SK-N-SH (cell line): Measurements from ENCODE around the gene MAP2K2. TPM values are rescaled to one million over a fixed set of nuclear protein-coding genes. Genes with fewer than 3 reads are reported as not detected.

Experiments
- CTCF ChIA-PET: fragments of 300-600, 350-600 bp; formaldehyde crosslinking; extraction: SDS; loops from one replicate; lab custom pipeline; 2021; lab: Yijun Ruan, JAX
- POLR2A ChIA-PET: fragments of 350-600 bp; sonication (Branson Sonifier 250); formaldehyde crosslinking; extraction: SDS; loops from one replicate; lab custom pipeline; 2020; ENCODE audit warnings: antibody characterized with exemption, inconsistent platforms; lab: Yijun Ruan, JAX
- DNase-seq: peaks from one replicate; pipeline ENCODE4 v3.0.0; 2012
- H2AFZ ChIP-seq: fragments of 200-600 bp; sonication (generic); 2 replicates; pipeline ENCODE4 v1.8.1; 2016; ENCODE audit warnings: antibody characterized with exemption, mild to moderate bottlenecking, low read depth
- H3F3A ChIP-seq: fragments of 200-600 bp; sonication (generic); replicated peaks from 2 replicates; pipeline ENCODE3; 2016; ENCODE audit warnings: antibody characterized with exemption, mild to moderate bottlenecking; ENCODE audit not compliant: insufficient read depth
- H3K27ac ChIP-seq, 2 experiments: fragments of 200-500 bp in 1 of 2; fragments of 200-600 bp in 1 of 2; sonication (Bioruptor generic) in 1 of 2; sonication (generic), shearing (Covaris generic) in 1 of 2; 2 replicates each; pipeline versions ENCODE4 v1.5.1 to v1.6.1; 2014 to 2016; ENCODE audit warnings: low read depth in 2 of 2, inconsistent platforms in 1 of 2, low read length in 1 of 2, mild to moderate bottlenecking in 1 of 2, mixed read lengths in 1 of 2
- H3K27me3 ChIP-seq: fragments of 200-600 bp; sonication (generic), shearing (Covaris generic); 2 replicates; pipeline ENCODE4 v1.6.1; 2016; ENCODE audit warnings: mixed run types; ENCODE audit not compliant: insufficient read depth
- H3K36me3 ChIP-seq, 2 experiments: fragments of 200-500 bp in 1 of 2; fragments of 200-600 bp in 1 of 2; sonication (Bioruptor generic) in 1 of 2; sonication (generic) in 1 of 2; replicated peaks in 1 of 2; 2 replicates each; pipeline versions ENCODE3 to v1.5.1; 2014 to 2016; ENCODE audit warnings: low read length in 1 of 2, mild to moderate bottlenecking in 1 of 2; ENCODE audit not compliant: insufficient read depth in 2 of 2, control insufficient read depth in 1 of 2
- H3K4me1 ChIP-seq, 2 experiments: fragments of 200-500 bp in 1 of 2; fragments of 200-600 bp in 1 of 2; sonication (Bioruptor generic) in 1 of 2; sonication (generic), shearing (Covaris generic) in 1 of 2; 2 replicates each; pipeline versions ENCODE4 v1.5.1 to v1.6.1; 2014 to 2016; ENCODE audit warnings: low read depth in 1 of 2, low read length in 1 of 2, mixed run types in 1 of 2; ENCODE audit not compliant: insufficient read depth in 2 of 2, control insufficient read depth in 1 of 2
- H3K4me2 ChIP-seq: fragments of 200-600 bp; sonication (generic), shearing (Covaris generic); 2 replicates; pipeline ENCODE4 v1.6.1; 2017; ENCODE audit warnings: mixed run types
- H3K4me3 ChIP-seq, 2 experiments: fragments of 200-500 bp in 1 of 2; fragments of 200-600 bp in 1 of 2; sonication (Bioruptor generic) in 1 of 2; sonication (generic), shearing (Covaris generic) in 1 of 2; 2 replicates each; pipeline versions ENCODE4 v1.5.1 to v1.8.1; 2014 to 2016; ENCODE audit warnings: low read depth in 2 of 2, inconsistent platforms in 1 of 2, low read length in 1 of 2, mild to moderate bottlenecking in 1 of 2, mixed read lengths in 1 of 2, moderate library complexity in 1 of 2
- H3K79me2 ChIP-seq: fragments of 200-600 bp; sonication (generic); 2 replicates; pipeline ENCODE4 v1.8.1; 2017; ENCODE audit warnings: mild to moderate bottlenecking; ENCODE audit not compliant: insufficient read depth
- H3K9ac ChIP-seq: fragments of 200-600 bp; sonication (generic); 2 replicates; pipeline ENCODE4 v1.6.1; 2017; ENCODE audit warnings: mixed run types
- H3K9me2 ChIP-seq: fragments of 200-600 bp; sonication (generic); 2 replicates; pipeline ENCODE4 v1.6.1; 2017; ENCODE audit warnings: mixed run types
- H3K9me3 ChIP-seq: fragments of 200-600 bp; sonication (generic); 2 replicates; pipeline ENCODE4 v1.6.1; 2017; ENCODE audit warnings: mixed run types, mild to moderate bottlenecking, moderate library complexity
- H4K20me1 ChIP-seq: fragments of 200-600 bp; sonication (generic); 2 replicates; pipeline ENCODE4 v1.6.1; 2017; ENCODE audit warnings: mild to moderate bottlenecking, mixed run types; ENCODE audit not compliant: insufficient read depth
- CHD2 ChIP-seq: fragments of 150-350 bp; IDR thresholded peaks from 2 replicates; pipeline ENCODE4 v1.6.1; 2018; ENCODE audit warnings: low read length; ENCODE audit not compliant: partially characterized antibody
- EP300 ChIP-seq, 2 experiments: IDR thresholded peaks; 2 replicates each; pipeline versions ENCODE4 v1.4.0 to v1.6.1; 2012; ENCODE audit warnings: borderline replicate concordance in 1 of 2, low read depth in 1 of 2, low read length in 1 of 2
- FOSL2 ChIP-seq: IDR thresholded peaks from 2 replicates; pipeline ENCODE4 v1.4.0; 2012; ENCODE audit warnings: low read depth, mild to moderate bottlenecking, moderate library complexity, borderline replicate concordance
- FOXM1 ChIP-seq: IDR thresholded peaks from 2 replicates; pipeline ENCODE4 v1.4.0; 2012; ENCODE audit warnings: low read depth, mild to moderate bottlenecking
- GABPA ChIP-seq: IDR thresholded peaks from 2 replicates; pipeline ENCODE4 v1.4.0; 2012; ENCODE audit warnings: low read depth, mild to moderate bottlenecking
- GATA2 ChIP-seq: sonication (generic); formaldehyde crosslinking; IDR thresholded peaks from 2 replicates; pipeline ENCODE4 v1.5.0; 2020; ENCODE audit warnings: mild to moderate bottlenecking, missing genetic modification reagents
- MXI1 ChIP-seq: IDR thresholded peaks from 2 replicates; pipeline ENCODE4 v1.6.1; 2012; ENCODE audit warnings: mild to moderate bottlenecking, low read depth, low read length, improper control_type of control experiment
- NFIC ChIP-seq: IDR thresholded peaks from 2 replicates; pipeline ENCODE4 v1.4.0; 2012; ENCODE audit warnings: borderline replicate concordance
- NRF1 ChIP-seq: IDR thresholded peaks from 2 replicates; pipeline ENCODE4 v1.6.1; 2012; ENCODE audit warnings: low read depth, mild to moderate bottlenecking, low read length
- RCOR1 ChIP-seq: fragments of 150-350 bp; IDR thresholded peaks from 2 replicates; pipeline ENCODE4 v1.6.1; 2017; ENCODE audit warnings: antibody characterized with exemption, low read length
- TAF1 ChIP-seq: IDR thresholded peaks from 2 replicates; pipeline ENCODE4 v1.6.1; 2012; ENCODE audit warnings: low read depth, mild to moderate bottlenecking, low read length, moderate library complexity, borderline replicate concordance
- TCF12 ChIP-seq: IDR thresholded peaks from 2 replicates; pipeline ENCODE4 v1.4.0; 2012
- YY1 ChIP-seq: IDR thresholded peaks from 2 replicates; pipeline ENCODE4 v1.4.0; 2012; ENCODE audit warnings: low read depth, mild to moderate bottlenecking
- WGBS: methylation state at CpG from one replicate; pipeline ENCODE4 v1.1.6; 2017; ENCODE audit warnings: low lambda C conversion rate; 5-methylcytosine and 5-hydroxymethylcytosine counted together
- polyA plus RNA-seq, 3 experiments: library from polyadenylated mRNA; depleted of rRNA; stranded (reverse); fragments of >200 nt; gene quantifications; 2 replicates each; pipeline ENCODE4 v1.2.3, GENCODE V29; 2012
- TF ChIP-seq, protein P1 (sequence below): fragments of 150-350 bp; IDR thresholded peaks from 2 replicates; pipeline ENCODE4 v1.6.1; 2016; ENCODE audit warnings: mild to moderate bottlenecking, low read depth, low read length
- TF ChIP-seq, protein P2 (sequence below): IDR thresholded peaks from 2 replicates; pipeline ENCODE4 v1.4.0; 2012; ENCODE audit warnings: low read depth
- TF ChIP-seq, protein P3 (sequence below): IDR thresholded peaks from 2 replicates; pipeline ENCODE4 v1.4.0; 2012; ENCODE audit warnings: low read depth, borderline replicate concordance
- TF ChIP-seq, protein P4 (sequence below): IDR thresholded peaks from 2 replicates; pipeline ENCODE4 v1.4.0; 2012; ENCODE audit warnings: low read depth, borderline replicate concordance

The MAP2K2 gene
- polyA plus RNA-seq, 1 of the 3 experiments (the other 2 are of a cell fraction) = 114 TPM

DNA sequence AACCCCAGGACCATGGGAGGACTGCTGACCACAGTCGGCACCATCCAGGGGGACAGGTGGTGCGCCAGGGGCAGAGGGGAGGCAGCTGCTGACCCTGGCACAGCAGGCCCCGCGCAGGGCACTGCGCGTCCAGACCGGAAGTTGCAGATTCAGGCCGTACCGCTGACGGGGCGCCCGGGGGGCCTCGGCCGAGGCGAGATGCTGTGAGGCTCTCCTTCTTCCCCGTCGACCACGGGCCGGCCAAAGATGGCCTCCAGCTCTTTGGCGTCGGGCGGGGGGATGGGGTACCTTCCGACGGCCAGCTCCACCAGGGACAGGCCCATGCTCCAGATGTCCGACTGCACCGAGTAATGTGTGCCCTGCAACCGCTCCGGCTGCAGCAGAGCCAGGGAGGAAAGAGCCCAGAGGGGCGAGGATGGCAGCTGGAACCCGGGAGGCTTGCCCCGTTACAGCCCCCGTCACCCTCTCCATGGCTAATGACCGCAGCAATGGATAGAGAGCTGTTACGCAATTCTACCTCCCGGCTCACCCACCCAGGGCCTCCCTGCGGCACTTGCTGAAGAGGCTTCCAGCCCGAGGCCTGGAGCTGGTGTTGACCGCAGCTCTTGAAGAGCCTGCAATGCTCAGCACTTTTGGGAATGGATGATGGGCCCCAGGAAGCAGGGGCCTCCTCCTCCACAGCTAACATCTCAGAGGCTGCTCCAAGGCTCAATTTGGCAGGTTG, 24.7 kb downstream of the MAP2K2 start:
- Histone ChIP-seq H3K36me3 (peaks cover 4 to 42% of the 10 kb centered on the region in 2 experiments), H3K9ac (no peak overlapping the region), H3K9me3 (no peaks in the 10 kb centered on the region), H4K20me1 (no peaks in the 10 kb centered on the region), H3K79me2 (no peaks in the 10 kb centered on the region), H2AFZ (no peak overlapping the region), H3K27me3 (no peaks in the 10 kb centered on the region), H3K4me3 (no peak overlapping the region), H3K9me2 (no peaks in the 10 kb centered on the region), H3K4me2 (no peak overlapping the region), H3K27ac (no peak overlapping the region), H3K4me1 (no peaks in the 10 kb centered on the region), H3F3A (no peaks in the 10 kb centered on the region)
- ChIA-PET CTCF (interaction anchor here (0.6 to 1.1 kb wide), 3 partner anchors 16 to 888 kb away, joined by 3 read pairs; no protein-coding TSS in a partner anchor), POLR2A (no interaction called here)
- DNase-seq = no peak
- TF ChIP-seq YY1 = no peak
- no peak for TF ChIP-seq RCOR1
- no peak for TF ChIP-seq FOSL2
- TF ChIP-seq, protein P1, sequence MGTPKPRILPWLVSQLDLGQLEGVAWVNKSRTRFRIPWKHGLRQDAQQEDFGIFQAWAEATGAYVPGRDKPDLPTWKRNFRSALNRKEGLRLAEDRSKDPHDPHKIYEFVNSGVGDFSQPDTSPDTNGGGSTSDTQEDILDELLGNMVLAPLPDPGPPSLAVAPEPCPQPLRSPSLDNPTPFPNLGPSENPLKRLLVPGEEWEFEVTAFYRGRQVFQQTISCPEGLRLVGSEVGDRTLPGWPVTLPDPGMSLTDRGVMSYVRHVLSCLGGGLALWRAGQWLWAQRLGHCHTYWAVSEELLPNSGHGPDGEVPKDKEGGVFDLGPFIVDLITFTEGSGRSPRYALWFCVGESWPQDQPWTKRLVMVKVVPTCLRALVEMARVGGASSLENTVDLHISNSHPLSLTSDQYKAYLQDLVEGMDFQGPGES = no peak
- no peak for TF ChIP-seq MXI1
- TF ChIP-seq, protein P2, sequence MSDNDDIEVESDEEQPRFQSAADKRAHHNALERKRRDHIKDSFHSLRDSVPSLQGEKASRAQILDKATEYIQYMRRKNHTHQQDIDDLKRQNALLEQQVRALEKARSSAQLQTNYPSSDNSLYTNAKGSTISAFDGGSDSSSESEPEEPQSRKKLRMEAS = no peak
- TF ChIP-seq GATA2 = no peak
- no peak for TF ChIP-seq CHD2
- no peak for TF ChIP-seq TCF12
- TF ChIP-seq NFIC = no peak
- TF ChIP-seq, protein P3, sequence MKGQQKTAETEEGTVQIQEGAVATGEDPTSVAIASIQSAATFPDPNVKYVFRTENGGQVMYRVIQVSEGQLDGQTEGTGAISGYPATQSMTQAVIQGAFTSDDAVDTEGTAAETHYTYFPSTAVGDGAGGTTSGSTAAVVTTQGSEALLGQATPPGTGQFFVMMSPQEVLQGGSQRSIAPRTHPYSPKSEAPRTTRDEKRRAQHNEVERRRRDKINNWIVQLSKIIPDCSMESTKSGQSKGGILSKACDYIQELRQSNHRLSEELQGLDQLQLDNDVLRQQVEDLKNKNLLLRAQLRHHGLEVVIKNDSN = no peak
- no peak for TF ChIP-seq NRF1
- TF ChIP-seq FOXM1 = no peak
- TF ChIP-seq, protein P4, sequence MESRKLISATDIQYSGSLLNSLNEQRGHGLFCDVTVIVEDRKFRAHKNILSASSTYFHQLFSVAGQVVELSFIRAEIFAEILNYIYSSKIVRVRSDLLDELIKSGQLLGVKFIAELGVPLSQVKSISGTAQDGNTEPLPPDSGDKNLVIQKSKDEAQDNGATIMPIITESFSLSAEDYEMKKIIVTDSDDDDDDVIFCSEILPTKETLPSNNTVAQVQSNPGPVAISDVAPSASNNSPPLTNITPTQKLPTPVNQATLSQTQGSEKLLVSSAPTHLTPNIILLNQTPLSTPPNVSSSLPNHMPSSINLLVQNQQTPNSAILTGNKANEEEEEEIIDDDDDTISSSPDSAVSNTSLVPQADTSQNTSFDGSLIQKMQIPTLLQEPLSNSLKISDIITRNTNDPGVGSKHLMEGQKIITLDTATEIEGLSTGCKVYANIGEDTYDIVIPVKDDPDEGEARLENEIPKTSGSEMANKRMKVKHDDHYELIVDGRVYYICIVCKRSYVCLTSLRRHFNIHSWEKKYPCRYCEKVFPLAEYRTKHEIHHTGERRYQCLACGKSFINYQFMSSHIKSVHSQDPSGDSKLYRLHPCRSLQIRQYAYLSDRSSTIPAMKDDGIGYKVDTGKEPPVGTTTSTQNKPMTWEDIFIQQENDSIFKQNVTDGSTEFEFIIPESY = no peak
- no peak for TF ChIP-seq TAF1
- TF ChIP-seq EP300 (IDR thresholded peaks at IDR 0.05; ENCODE audit: borderline replicate concordance in 1 of 2, low read depth in 1 of 2, low read length in 1 of 2) = no peak
- no peak for TF ChIP-seq GABPA
- 95% methylated on average over 14 of the region's 38 CpGs for WGBS
